ENCODE results near the gene ASF1A.

Gene ASF1A

DNA sequence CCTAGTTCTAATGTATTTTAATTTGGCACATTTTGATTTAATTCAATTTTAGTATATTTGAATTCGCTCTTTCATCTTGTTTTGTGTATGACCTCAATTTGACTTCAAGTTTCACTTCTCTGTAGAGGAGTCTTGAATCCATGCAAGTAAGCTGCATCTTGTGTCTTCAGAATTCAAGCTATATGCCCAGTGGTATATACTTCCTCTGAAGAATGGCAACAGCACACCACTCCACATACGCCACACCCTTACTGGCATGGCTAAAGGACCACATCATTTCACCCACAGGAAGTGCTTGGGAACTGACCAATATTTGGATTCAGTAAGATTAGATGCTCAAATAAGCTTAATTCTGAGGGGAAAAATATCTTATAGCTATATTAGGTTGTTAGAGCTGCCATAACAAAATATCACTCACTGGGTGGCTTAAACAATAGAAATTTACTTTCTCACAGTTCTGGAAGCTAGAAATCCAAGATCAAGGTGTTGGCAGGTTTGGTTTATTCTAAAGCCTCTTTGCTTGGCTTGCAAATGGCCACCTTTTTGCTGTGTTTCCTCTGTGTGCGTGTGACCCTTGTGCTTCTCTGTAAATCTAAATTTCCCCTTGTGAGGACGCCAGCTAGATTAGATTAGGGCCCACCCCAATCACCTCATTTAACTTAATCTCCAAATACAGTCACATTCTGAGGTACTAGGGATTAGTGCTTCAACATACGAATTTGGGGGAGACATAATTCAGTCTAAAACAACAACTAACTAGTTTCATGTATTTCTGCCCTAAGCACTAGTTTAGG is 2.8 kb upstream of the ASF1A start:
- DNase-seq (ENCODE audit: low read depth in 1 of 2, low spot score in 1 of 2) = no peak
- TF ChIP-seq JUND (IDR thresholded peaks at IDR 0.05; ENCODE audit: low read depth) = no peak
- in situ Hi-C loops (cut with HindIII; ENCODE audit: low pct_unique_long_range_greater_than_20kb, low sequenced_read_pairs) = no loop called here

DNA sequence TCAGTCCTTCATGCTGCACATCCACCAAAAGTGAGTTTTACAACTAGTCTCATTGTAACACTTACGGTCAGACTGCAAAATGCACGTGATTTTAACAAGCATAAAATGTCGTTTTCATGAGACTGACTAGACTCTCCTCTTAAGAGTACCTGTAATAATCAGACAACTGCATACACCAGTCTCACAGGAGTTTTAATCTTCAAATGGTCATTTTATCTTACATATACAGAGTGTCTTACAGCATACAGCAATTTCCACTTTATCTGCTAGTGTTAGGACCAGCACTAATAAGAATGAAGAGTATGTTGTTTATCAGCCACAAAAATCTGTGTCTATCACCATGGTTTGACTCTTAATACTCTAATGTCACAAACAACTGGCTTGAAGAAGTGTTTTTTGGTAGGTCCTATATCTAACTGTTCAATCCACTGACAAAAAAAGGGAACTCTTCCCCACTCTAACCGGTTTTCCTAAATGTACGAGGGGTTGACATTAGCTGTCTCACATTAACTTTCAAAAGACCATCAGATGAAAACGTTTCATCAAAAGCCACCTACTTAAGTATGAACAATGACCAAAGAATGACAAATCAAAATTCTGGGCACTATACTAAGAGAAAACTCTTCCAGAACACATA is 1.5 kb upstream of the ASF1A start:
- no peak for DNase-seq (ENCODE audit: low read depth in 1 of 2, low spot score in 1 of 2)

GRCh38 chr6:118893064-118893806 is 717 bp upstream of the ASF1A start:
- DNase-seq (ENCODE audit: low read depth in 1 of 2, low spot score in 1 of 2) = peak in 1 of 2 experiments; percentile 38
- TF ChIP-seq JUND (IDR thresholded peaks at IDR 0.05; ENCODE audit: low read depth) = no peak
- in situ Hi-C loops (cut with HindIII; ENCODE audit: low pct_unique_long_range_greater_than_20kb, low sequenced_read_pairs) = no loop called here

More for the DNA sequence above, 1.5 kb upstream of the ASF1A start:
- in situ Hi-C loops (cut with HindIII; ENCODE audit: low pct_unique_long_range_greater_than_20kb, low sequenced_read_pairs) = no loop called here
- no peak for TF ChIP-seq JUND (IDR thresholded peaks at IDR 0.05; ENCODE audit: low read depth)

DNA sequence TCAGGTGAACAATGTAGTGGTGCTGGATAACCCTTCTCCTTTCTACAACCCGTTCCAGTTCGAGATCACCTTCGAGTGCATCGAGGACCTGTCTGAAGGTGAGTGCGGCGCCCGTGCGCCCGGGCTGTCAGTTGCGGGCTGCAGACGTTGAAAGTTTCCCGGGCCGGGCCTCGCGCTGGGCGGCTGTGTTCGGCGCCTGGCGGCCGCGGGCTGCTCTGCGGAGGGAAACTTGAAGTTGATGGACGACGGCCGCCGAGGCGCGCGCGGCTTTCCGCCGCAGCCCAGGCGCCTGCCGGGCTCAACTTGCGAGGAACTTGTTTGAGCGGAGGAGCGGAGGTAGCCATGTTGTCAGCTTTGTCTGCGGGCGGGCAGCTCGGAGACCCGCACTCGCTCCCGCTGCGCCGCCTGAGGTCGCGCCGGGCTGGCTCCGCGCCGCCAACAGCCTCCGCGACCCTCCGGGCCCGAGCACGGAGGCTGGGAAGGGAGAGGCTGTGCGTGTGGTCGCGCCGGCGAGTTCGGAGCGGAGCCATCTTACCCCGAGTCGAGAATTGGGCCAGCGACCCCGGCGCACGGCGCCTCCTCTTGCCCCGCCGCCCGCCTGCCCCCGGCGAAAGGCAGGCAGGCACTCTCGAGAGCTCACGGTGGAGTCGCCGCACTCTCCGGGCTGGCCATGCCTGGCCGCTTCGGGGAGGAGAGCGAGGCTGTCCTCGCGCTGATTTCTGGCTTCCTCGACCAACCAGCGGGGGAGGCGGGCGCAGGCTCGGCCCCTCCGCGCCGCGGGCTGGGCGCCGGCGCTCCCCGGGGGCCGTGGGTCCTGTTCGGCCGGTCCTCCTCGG is 691 bp downstream of the ASF1A start:
- peak; percentile 46 to 80 for DNase-seq (ENCODE audit: low read depth in 1 of 2, low spot score in 1 of 2)
- TF ChIP-seq JUND (IDR thresholded peaks at IDR 0.05; ENCODE audit: low read depth) = no peak
- in situ Hi-C loops (cut with HindIII; ENCODE audit: low pct_unique_long_range_greater_than_20kb, low sequenced_read_pairs) = no loop called here

GRCh38 chr6:118895261-118895560 is 1.3 kb downstream of the ASF1A start:
- no peak for DNase-seq (ENCODE audit: low read depth in 1 of 2, low spot score in 1 of 2)
- no peak for TF ChIP-seq JUND (IDR thresholded peaks at IDR 0.05; ENCODE audit: low read depth)
- in situ Hi-C loops (cut with HindIII; ENCODE audit: low pct_unique_long_range_greater_than_20kb, low sequenced_read_pairs) = no loop called here

GRCh38 chr6:118895859-118896258 is 1.9 kb downstream of the ASF1A start:
- in situ Hi-C loops (cut with HindIII; ENCODE audit: low pct_unique_long_range_greater_than_20kb, low sequenced_read_pairs) = no loop called here
- no peak for DNase-seq (ENCODE audit: low read depth in 1 of 2, low spot score in 1 of 2)
- TF ChIP-seq JUND (IDR thresholded peaks at IDR 0.05; ENCODE audit: low read depth) = no peak

DNA sequence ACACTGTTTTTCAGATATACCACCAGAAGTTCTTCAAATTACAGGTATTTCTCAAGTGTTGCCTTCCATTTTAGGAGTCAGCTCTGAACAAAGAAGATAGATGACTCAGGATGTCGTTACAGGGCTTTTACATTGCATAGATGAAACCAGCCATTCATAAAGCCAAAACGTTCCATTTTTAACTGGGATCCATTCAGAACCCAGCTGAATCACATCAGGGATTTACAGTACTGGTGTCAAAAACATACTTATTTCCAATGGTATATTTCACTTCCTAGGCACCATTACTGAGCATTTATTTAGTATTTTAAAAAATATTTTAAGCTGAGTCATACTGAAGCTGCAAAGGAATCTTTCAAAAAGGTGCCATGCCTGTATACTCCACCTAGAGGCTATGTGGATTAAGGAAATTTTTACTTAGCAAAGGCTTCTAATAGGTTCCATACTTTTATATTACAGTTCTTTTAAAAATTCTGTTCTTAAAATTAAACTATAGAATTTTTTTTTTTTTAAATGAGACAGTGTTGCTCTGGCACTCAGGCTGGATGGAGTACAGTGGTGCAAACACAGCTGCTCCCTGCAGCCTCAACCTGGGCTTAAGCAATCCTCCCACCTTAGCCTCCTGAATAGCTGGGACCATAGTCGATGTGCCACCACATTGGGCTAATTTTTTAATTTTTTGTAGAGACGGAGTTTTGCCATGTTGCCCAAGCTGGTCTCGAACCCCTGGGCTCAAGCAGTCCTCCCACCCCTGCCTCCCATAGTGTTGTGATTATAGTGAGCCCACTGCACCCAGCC is 2.6 kb downstream of the ASF1A start:
- in situ Hi-C loops (cut with HindIII; ENCODE audit: low pct_unique_long_range_greater_than_20kb, low sequenced_read_pairs) = no loop called here
- no peak for TF ChIP-seq JUND (IDR thresholded peaks at IDR 0.05; ENCODE audit: low read depth)
- DNase-seq (ENCODE audit: low read depth in 1 of 2, low spot score in 1 of 2) = peak in 1 of 2 experiments; percentile 52

- DNase-seq (ENCODE audit: low read depth in 1 of 2, low spot score in 1 of 2) = no peak
- in situ Hi-C loops (cut with HindIII; ENCODE audit: low pct_unique_long_range_greater_than_20kb, low sequenced_read_pairs) = no loop called here
- no peak for TF ChIP-seq JUND (IDR thresholded peaks at IDR 0.05; ENCODE audit: low read depth)
Observed at GRCh38 chr6:118897386-118897785, 3.4 kb downstream of the ASF1A start.

- no peak for TF ChIP-seq JUND (IDR thresholded peaks at IDR 0.05; ENCODE audit: low read depth)
- no peak for DNase-seq (ENCODE audit: low read depth in 1 of 2, low spot score in 1 of 2)
- in situ Hi-C loops (cut with HindIII; ENCODE audit: low pct_unique_long_range_greater_than_20kb, low sequenced_read_pairs) = no loop called here
Observed at GRCh38 chr6:118899948-118900347, 6.0 kb downstream of the ASF1A start.

- no peak for TF ChIP-seq JUND (IDR thresholded peaks at IDR 0.05; ENCODE audit: low read depth)
- no peak for DNase-seq (ENCODE audit: low read depth in 1 of 2, low spot score in 1 of 2)
- in situ Hi-C loops (cut with HindIII; ENCODE audit: low pct_unique_long_range_greater_than_20kb, low sequenced_read_pairs) = no loop called here
Observed at GRCh38 chr6:118902726-118903125, 8.8 kb downstream of the ASF1A start.

DNA sequence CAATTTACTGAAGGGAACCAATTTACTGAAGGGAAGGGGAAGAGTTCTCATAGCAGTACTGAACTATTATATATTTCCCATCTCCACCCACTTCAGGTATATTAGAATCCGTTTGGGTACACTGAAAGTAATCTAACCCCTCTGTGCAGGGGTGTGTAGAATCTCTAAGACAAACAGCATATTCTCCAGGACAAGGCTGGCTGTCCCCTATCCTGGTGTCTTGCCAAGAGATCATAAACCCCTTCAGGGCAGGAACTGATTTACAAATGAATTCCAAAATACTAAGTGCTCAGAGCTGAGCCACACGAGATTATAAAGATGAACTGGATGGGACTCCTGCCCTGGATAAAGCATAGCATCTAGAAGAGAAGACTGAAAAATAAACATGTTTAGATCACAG is 9.2 kb downstream of the ASF1A start:
- no peak for TF ChIP-seq JUND (IDR thresholded peaks at IDR 0.05; ENCODE audit: low read depth)
- DNase-seq (ENCODE audit: low read depth in 1 of 2, low spot score in 1 of 2) = no peak
- in situ Hi-C loops (cut with HindIII; ENCODE audit: low pct_unique_long_range_greater_than_20kb, low sequenced_read_pairs) = no loop called here

DNA sequence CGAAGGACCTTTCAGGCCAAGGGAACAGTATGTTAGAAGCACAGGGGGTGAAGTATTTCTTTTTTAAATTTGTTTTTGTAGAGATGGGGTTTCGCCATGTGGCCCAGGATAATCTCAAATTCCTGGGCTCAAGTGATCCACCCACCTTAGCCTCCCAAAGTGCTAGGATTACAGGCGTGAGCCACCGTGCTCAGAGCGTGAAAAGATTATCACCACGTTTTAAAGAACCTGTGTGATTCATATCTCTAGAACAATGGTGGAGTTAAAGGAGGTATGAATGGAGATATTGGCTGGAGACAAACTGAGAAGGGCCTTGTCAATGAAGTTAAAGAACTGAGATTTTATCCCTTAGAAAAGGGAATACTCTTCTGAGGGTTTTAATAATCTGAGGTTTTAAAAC is 9.7 kb downstream of the ASF1A start:
- in situ Hi-C loops (cut with HindIII; ENCODE audit: low pct_unique_long_range_greater_than_20kb, low sequenced_read_pairs) = no loop called here
- no peak for DNase-seq (ENCODE audit: low read depth in 1 of 2, low spot score in 1 of 2)
- no peak for TF ChIP-seq JUND (IDR thresholded peaks at IDR 0.05; ENCODE audit: low read depth)
